GM12878 (cell line): Measurements from ENCODE around the gene NPM1.

Experiments
- CEBPB ChIP-seq, 2 experiments: fragments of 150-350 bp in 1 of 2; IDR thresholded peaks; 2 replicates each; pipeline ENCODE4 v1.6.1; 2012 to 2014; ENCODE audit warnings: low read depth in 2 of 2, low read length in 2 of 2, borderline replicate concordance in 1 of 2, inconsistent platforms in 1 of 2
- CTCF ChIP-seq, 3 experiments: IDR thresholded peaks in 2 of 3; conservative IDR thresholded peaks in 1 of 3; 2 replicates each; pipeline ENCODE4 v1.5.1; 2011; ENCODE audit warnings: low read depth in 3 of 3, low read length in 3 of 3, mild to moderate bottlenecking in 3 of 3, control low read depth in 2 of 3, moderate library complexity in 2 of 3, inconsistent platforms in 1 of 3, mixed read lengths in 1 of 3; ENCODE audit not compliant: control insufficient read depth in 2 of 3, insufficient read depth in 1 of 3; ENCODE audit errors: extremely low read depth in 1 of 3
- EP300 ChIP-seq, 2 experiments: fragments of 150-350 bp in 1 of 2; IDR thresholded peaks; 2 replicates each; pipeline ENCODE4 v1.6.1; 2011 to 2012; ENCODE audit warnings: low read depth in 2 of 2, low read length in 2 of 2, borderline replicate concordance in 1 of 2, improper control_type of control experiment in 1 of 2, inconsistent platforms in 1 of 2; ENCODE audit not compliant: control insufficient read depth in 1 of 2
- NFYA ChIP-seq: IDR thresholded peaks from 2 replicates; pipeline ENCODE4 v1.6.1; 2011; ENCODE audit warnings: low read depth, mild to moderate bottlenecking, low read length, improper control_type of control experiment, borderline replicate concordance
- RAD21 ChIP-seq: IDR thresholded peaks from 2 replicates; pipeline ENCODE4 v1.6.1; 2011; ENCODE audit warnings: mild to moderate bottlenecking, low read depth, low read length, moderate library complexity; ENCODE audit not compliant: insufficient read depth
- RBBP5 ChIP-seq: fragments of 200-600 bp; sonication (generic); conservative IDR thresholded peaks from 2 replicates; pipeline ENCODE4 v1.6.1; 2016
- REST ChIP-seq: IDR thresholded peaks from 2 replicates; pipeline ENCODE4 v1.6.1; 2012; ENCODE audit warnings: mild to moderate bottlenecking, low read depth, low read length
- SP1 ChIP-seq: IDR thresholded peaks from one replicate; pipeline ENCODE4 v1.6.1; 2011; ENCODE audit warnings: low read depth, low read length
- TAF1 ChIP-seq: IDR thresholded peaks from 2 replicates; pipeline ENCODE4 v1.6.1; 2011; ENCODE audit warnings: mild to moderate bottlenecking, low read depth, low read length, borderline replicate concordance
- USF2 ChIP-seq: IDR thresholded peaks from 2 replicates; pipeline ENCODE4 v1.6.1; 2011; ENCODE audit warnings: low read depth, low read length, improper control_type of control experiment, borderline replicate concordance

GRCh38 chr5:171340042-171340441, 47.6 kb upstream of the NPM1 start:
- TF ChIP-seq TAF1 (no peak), RAD21 (no peak), CEBPB (IDR thresholded peaks at IDR 0.05; ENCODE audit: borderline replicate concordance in 1 of 2, low read depth in 2 of 2, low read length in 2 of 2) (no peak), USF2 (no peak), NFYA (no peak), REST (no peak), CTCF (IDR thresholded peaks at IDR 0.05 in 2 of 3, conservative IDR thresholded peaks at IDR 0.05 in 1 of 3; ENCODE audit: control insufficient read depth in 2 of 3, extremely low read depth in 1 of 3, insufficient read depth in 1 of 3, low read depth in 3 of 3, low read length in 3 of 3) (no peak), RBBP5 (no peak), EP300 (IDR thresholded peaks at IDR 0.05; ENCODE audit: borderline replicate concordance in 1 of 2, control insufficient read depth in 1 of 2, low read depth in 2 of 2, low read length in 2 of 2) (no peak), SP1 (no peak)
